Stimulated activated CD4-positive, alpha-beta T cell treated with anti-CD3 and anti-CD28 coated beads, Interleukin-15, amount 100 ng/mL, for 24 hours (primary cell): ENCODE measurements around the gene ADAM29.
"Not testable (repeated sequence)": the region's sequence is repeated elsewhere in the genome, so short reads cannot be mapped to it uniquely, and the experiment has no call there.

Experiments
- DNase-seq: peaks from one replicate; pipeline ENCODE4 v3.0.0-alpha.2; 2020

Gene ADAM29

GRCh38 chr4:174918058-174918457 is at the start of gene ADAM29:
ADAM29 (plus strand) TSS chr4:174918358; CDS start chr4:174975526, 57,168 bp downstream.
- no peak for DNase-seq

- no peak for DNase-seq
Measured at GRCh38 chr4:174869339-174869738, 48.8 kb upstream of the ADAM29 start.

GRCh38 chr4:174870311-174870710 is 47.8 kb upstream of the ADAM29 start:
- DNase-seq: no peak

DNA sequence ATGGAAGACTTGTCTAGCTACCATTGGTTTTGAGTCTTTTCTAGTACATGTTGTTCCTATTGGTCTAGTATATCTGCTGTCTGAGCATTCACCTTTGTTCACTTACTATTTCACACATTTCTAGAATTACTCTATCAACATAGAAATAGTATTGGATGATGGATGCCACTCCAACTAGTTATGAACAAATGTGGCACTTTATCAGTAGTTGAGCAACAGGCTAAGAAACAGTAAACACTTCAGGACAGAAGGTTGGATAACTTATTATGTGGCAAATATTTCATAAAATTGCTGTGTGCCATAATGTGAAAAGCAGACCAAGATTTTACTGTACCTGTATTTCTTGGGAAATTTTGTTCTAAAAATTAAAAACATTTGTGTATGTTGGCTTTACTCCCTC is 46.8 kb upstream of the ADAM29 start:
- no peak for DNase-seq

DNA sequence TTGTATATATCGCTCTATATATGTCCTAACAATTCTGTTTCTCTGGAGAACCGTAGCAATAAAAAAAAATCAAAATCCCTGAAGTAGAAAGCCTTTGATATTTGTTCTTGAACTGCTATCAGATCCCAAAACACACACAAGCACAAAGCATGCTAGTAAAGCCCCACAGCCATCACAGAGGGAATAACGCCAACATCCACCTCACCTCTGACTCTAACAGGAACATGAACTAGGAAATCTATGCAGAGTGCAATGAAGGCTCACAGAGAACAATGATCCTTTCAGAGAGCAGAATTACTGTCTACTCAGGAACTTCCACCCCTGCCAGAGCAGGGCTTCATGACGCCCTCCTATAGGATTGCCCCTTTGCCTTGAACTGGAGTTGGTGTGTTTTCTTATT is 45.0 kb upstream of the ADAM29 start:
- not testable (repeated sequence) for DNase-seq

DNA sequence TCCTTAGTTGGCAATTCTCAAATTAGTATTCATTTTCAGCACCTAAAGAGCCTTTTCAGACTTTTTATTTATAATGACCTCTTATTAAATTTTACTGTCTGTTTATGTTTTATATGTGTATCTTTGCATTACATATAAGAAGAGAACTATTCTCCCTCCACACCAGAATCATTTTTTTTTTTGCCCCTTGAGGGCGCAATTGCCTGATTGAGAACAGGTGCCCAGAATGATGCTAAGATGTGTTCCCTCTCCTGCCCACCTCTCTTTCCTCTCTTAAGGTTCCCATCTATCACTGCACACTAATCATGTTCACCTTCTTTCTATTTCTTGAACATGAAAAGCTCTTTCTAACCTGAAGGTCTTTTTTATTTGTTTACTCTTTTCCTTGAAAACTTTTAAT is 44.2 kb upstream of the ADAM29 start:
- DNase-seq: no peak

- DNase-seq: no peak
Measured at GRCh38 chr4:174874898-174875297, 43.3 kb upstream of the ADAM29 start.

DNA sequence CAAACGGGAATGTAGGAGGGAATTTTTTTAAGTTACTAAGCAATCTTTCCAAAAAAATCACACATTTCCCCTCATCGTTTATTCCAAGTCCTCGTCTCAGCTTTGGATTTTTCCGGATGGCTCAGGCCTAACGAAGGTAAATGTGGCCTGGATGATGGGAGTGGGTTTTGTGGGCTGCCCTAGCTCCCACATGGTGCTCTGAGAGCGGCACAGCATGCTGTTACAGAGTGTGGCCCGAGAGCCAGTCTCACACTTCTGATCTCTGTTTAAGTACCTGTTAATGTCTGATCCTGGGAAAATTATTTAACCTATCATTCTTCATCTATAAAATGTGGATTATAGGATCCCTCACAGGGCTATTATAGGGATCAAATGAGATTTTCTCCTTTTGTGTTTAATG is 38.2 kb upstream of the ADAM29 start:
- no peak for DNase-seq

- no peak for DNase-seq
Measured at GRCh38 chr4:174882317-174882992, 35.7 kb upstream of the ADAM29 start.

DNA sequence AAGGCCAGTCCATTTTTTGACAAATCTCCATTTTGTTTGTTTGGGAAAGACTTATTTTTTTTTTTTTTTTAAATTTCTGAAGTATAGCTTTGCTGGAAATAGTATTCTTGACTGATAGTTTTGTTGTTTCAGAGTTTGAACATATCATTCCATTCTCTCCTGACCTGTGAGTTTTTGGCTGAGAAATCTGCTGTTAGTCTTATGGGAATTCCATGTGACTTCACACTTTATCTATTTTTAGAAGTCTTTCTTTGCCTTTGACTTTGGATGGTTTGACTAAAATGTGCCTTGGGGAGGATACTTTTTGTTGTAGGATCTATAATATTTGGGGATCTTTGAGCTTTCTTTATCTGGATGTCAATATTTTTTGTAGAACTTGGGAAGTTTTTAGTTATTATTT is 10.7 kb upstream of the ADAM29 start:
- no peak for DNase-seq

DNA sequence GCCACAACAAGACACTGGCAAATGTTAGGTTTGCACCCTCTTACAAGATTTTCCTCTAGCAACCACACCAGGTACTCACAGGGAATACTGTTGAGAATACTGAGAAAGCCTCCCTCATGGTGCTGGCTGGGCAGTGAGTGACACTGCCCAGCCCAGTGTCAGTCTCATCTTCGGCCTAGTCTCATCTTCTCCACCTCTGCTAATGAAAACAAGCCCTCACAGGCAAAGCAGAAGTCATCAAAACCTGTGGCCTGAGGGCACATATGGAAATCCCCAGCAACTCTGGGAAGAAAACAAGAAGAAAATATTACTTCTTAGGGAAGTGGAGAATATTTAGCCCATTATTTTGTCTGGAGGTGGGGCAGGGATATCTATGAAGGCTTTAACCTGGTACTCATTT is 7.9 kb upstream of the ADAM29 start:
- DNase-seq: no peak

GRCh38 chr4:174912919-174913543 is 5.1 kb upstream of the ADAM29 start:
- no peak for DNase-seq

GRCh38 chr4:174919886-174920423 is 1.8 kb downstream of the ADAM29 start:
- no peak for DNase-seq

DNA sequence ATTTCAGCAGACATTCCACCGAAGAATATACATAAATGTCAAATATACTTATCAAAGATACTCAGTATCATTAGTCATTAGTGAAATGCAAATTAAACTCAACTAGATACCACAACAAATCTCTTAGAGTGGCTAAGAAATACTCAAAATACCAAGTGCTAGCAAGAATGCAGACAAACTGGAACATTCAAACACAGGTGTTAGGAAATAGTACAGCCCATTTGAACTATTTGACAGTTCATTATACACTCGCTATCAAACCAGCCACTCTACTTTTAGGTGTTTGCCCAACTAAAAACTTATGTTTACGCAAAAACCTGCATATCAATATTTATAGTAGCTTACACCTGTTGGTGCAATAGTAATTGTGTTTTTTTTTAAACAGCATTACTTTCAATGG is 8.8 kb downstream of the ADAM29 start:
- no peak for DNase-seq

- no peak for DNase-seq
Measured at GRCh38 chr4:174928174-174928573, 10.0 kb downstream of the ADAM29 start.

- DNase-seq: no peak
Measured at GRCh38 chr4:174928575-174929253, 10.6 kb downstream of the ADAM29 start.

- no peak for DNase-seq
Measured at GRCh38 chr4:174929346-174929745, 11.2 kb downstream of the ADAM29 start.

- no peak for DNase-seq
Measured at GRCh38 chr4:174930895-174931294, 12.7 kb downstream of the ADAM29 start.

GRCh38 chr4:174933083-174933482 is 14.9 kb downstream of the ADAM29 start:
- DNase-seq: no peak

DNA sequence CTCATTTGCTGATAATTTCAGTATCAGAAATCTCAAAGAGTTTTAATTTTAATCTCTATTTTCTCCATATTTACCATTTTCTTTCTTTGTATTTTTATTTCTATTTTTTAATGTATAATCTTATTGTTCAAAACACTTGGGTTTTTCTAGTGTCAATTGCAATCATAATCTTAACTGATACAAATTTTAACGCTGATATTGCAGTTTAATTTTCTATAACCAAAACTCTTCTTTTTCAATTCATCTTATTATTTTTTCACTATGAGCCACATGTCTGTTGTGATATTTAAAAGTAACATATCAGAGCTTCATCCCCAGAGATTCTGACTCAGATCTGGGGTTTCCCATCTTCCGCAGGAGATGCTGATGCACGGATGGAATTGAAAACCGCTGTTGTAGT is 16.2 kb downstream of the ADAM29 start:
- no peak for DNase-seq

GRCh38 chr4:174935607-174936006 is 17.4 kb downstream of the ADAM29 start:
- no peak for DNase-seq

DNA sequence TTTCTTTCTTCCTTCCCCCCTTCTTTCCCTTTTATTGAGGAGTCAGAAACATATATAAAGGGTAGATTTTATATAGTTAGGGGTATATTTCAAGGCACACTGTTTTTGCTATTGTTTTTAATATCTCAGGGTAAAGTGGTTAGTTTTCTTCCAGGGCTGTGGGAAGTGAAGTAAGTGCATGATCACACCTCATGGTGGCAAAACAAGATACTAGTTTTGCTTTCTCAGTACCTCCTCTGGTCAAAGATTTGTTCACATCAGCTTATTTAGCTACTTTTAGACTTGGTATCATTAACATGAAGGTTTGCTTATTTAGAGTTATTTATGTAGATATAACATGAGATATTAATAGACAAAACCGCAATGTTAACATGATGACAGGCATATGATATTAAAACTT is 21.8 kb downstream of the ADAM29 start:
- DNase-seq: no peak

DNA sequence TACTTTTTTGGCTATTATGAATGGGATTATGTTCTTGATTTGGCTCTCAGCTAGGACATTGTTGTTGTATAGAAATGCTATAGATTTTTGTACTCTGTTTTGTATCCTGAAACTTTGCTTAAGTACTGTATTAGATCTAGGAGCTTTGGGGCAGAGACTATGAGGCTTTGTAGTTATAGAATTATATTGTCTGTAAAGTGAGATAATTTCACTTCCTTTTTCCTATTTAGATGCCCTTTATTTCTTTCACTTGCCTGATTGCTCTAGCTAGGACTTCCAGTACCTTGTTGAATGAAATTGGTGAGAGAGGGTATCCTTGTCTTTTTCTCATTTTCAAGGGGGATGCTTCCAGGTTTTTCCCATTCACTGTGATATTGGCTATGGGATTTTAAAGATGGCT is 28.1 kb downstream of the ADAM29 start:
- no peak for DNase-seq

- DNase-seq: no peak
Measured at GRCh38 chr4:174948826-174949225, 30.7 kb downstream of the ADAM29 start.
